GM23338 (cell line): Measurements from ENCODE around the gene RNF150.

Experiments used
- CREB1 ChIP-seq: fragments of 250-450 bp; sonication (Bioruptor Pico); IDR thresholded peaks from 2 replicates; pipeline ENCODE4 v1.5.0; 2020; ENCODE audit warnings: low read depth, mild to moderate bottlenecking, moderate library complexity
- CTCF ChIP-seq, 2 experiments: fragments of 200-600 bp in 1 of 2; sonication (generic) in 1 of 2; conservative IDR thresholded peaks; 2 replicates each; pipeline versions ENCODE4 v1.5.1 to v1.6.1; 2016 to 2017; ENCODE audit warnings: antibody characterized with exemption in 2 of 2, low read depth in 2 of 2, mild to moderate bottlenecking in 2 of 2, moderate library complexity in 1 of 2
- EZH2 ChIP-seq: fragments of 200-600 bp; sonication (generic); IDR thresholded peaks from one replicate; pipeline ENCODE4 v1.8.0; 2017; ENCODE audit warnings: antibody characterized with exemption, mild to moderate bottlenecking, low read depth; ENCODE audit not compliant: unreplicated experiment
- EZH2phosphoT487 ChIP-seq: fragments of 200-600 bp; sonication (generic); IDR thresholded peaks from one replicate; pipeline ENCODE4 v1.8.1; 2018; ENCODE audit warnings: antibody characterized with exemption; ENCODE audit not compliant: unreplicated experiment
- JUNB ChIP-seq: IDR thresholded peaks from one replicate; pipeline ENCODE4 v1.6.1; 2016; ENCODE audit warnings: antibody characterized with exemption; ENCODE audit not compliant: unreplicated experiment
- POLR2AphosphoS5 ChIP-seq: IDR thresholded peaks from 2 replicates; pipeline ENCODE4 v1.6.1; 2016; ENCODE audit warnings: antibody characterized with exemption, low read depth
- REST ChIP-seq: IDR thresholded peaks from one replicate; pipeline ENCODE4 v1.6.1; 2018; ENCODE audit warnings: antibody characterized with exemption; ENCODE audit not compliant: unreplicated experiment
- STAT1 ChIP-seq: IDR thresholded peaks from one replicate; pipeline ENCODE4 v1.6.1; 2016; ENCODE audit warnings: antibody characterized with exemption; ENCODE audit not compliant: unreplicated experiment

- no peak for TF ChIP-seq EZH2phosphoT487
- TF ChIP-seq CTCF (conservative IDR thresholded peaks at IDR 0.05; ENCODE audit: low read depth in 2 of 2): no peak
- TF ChIP-seq REST: no peak
- no peak for TF ChIP-seq EZH2
- no peak for TF ChIP-seq CREB1 (CRISPR knock-in tag)
- TF ChIP-seq JUNB: no peak
- TF ChIP-seq POLR2AphosphoS5: no peak
- TF ChIP-seq STAT1: no peak
These were observed 112.4 kb downstream of the RNF150 start for GRCh38 chr4:141020801-141021261.
